ENCODE data around the gene NEB. TPM values are rescaled to one million over a fixed set of nuclear protein-coding genes. Genes with fewer than 3 reads are reported as not detected.

The NEB gene
- total RNA-seq, 1 donor from 2014 or later: under 0.01 TPM

DNA sequence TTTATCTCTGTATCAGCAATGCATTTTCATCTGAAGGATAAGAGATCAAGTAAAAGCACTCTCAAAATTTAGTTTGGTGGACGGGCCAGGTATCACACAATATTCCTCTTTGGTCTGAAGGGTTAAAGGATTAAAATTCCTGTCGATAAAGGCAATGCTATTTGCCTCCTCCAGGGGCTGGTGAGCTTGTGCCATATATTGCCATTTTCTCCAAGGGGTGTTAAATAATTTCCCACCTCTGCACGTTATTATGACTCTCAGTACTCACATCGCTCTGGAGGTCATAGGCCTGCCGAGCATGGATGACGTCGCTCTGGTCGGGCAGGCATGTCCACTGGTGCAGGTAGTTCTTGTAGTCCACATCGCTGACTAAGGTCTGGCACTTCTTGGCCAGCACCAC, 94.2 kb downstream of the NEB start:
- H3K4me3 ChIP-seq (ENCODE audit: low read depth, low read length): no peak overlapping the region
- TF ChIP-seq, protein P1, sequence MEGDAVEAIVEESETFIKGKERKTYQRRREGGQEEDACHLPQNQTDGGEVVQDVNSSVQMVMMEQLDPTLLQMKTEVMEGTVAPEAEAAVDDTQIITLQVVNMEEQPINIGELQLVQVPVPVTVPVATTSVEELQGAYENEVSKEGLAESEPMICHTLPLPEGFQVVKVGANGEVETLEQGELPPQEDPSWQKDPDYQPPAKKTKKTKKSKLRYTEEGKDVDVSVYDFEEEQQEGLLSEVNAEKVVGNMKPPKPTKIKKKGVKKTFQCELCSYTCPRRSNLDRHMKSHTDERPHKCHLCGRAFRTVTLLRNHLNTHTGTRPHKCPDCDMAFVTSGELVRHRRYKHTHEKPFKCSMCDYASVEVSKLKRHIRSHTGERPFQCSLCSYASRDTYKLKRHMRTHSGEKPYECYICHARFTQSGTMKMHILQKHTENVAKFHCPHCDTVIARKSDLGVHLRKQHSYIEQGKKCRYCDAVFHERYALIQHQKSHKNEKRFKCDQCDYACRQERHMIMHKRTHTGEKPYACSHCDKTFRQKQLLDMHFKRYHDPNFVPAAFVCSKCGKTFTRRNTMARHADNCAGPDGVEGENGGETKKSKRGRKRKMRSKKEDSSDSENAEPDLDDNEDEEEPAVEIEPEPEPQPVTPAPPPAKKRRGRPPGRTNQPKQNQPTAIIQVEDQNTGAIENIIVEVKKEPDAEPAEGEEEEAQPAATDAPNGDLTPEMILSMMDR (conservative IDR thresholded peaks at IDR 0.05; ENCODE audit: low read depth, low read length): peak; percentile 16
- DNase-seq (ENCODE audit: low read depth): no peak

DNA sequence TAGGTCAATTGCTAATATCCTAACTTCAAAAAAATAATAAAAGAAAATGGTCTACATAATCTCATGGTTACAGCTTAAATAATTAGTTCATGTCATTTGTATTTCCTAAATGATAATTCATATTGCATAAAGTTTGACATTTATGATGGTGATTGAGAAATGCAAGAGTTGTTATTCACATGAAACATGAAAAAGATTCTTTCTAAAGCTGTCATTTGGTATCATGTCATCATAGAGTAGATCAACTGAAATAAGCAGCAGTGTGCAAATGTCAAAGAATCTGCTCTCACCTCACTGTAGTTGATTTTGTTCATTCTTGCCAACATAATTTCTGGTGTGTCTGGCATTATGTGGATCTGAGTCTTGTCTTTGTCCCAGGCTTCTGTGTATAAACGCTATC, 95.3 kb downstream of the NEB start:
- TF ChIP-seq, protein P1 (conservative IDR thresholded peaks at IDR 0.05; ENCODE audit: low read depth, low read length): no peak
- DNase-seq (ENCODE audit: low read depth): no peak
- no peak overlapping the region for H3K4me3 ChIP-seq (ENCODE audit: low read depth, low read length)

DNA sequence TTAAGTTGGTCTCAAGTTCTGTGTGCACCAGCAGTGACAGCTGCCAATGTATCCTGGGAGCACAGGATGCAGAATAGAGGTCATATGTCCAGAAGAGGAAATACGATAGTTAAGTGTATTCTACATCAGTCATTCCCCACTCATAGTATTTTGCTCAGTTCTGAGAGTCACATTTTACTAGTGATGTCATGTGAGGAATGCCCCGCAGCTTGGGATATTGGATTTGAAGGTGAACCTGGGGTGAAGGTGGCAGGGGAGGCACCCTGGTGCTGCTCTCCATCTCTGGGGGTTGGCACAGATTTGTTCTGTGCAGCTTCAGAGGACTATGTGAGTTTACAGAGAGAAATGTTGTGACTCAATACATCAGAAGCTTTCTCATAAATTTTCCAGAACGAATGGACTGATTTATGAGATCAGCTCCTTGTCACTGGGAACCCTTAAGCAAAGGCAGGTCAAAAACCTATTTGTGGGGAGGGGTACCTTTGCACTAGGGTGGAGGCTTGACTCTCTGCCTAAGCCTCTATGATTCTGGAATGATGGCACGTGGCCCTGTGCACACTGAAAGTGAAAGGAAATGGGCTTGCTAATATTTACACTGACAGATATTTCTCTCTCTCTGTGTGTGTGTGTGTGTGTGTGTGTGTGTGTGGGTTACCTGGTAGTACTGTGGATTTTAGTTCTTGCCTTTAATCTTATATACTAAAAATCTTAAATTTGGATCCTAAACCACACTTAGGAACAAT, 95.9 kb downstream of the NEB start:
- H3K4me3 ChIP-seq (ENCODE audit: low read depth, low read length): peak overlapping the region; percentile 27
- TF ChIP-seq, protein P1 (conservative IDR thresholded peaks at IDR 0.05; ENCODE audit: low read depth, low read length): no peak
- DNase-seq (ENCODE audit: low read depth): no peak

DNA sequence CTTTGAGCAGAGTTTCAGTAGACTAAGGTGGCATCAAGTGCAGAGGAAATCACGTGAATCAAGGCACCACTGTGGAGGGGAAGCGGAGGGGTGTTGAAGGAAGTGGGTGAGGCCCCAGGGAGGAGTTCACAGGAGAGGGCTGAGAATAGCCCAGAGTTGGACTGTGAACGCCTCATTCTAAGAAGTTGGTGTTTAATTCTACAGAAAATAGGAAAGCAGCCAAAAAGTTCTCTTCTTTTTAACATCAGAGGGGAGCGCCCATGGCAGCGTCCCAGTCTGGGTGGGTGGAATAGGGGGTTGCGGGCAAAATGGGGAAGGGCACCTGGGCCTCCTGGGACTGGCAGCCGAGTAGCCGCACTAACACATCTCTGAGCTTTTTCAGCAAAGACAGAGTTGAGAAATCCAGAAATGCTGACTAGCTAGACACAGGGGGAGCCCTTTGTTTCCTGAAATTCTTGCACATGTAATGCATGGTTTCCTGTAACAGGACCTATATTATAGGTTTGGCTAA, 97.0 kb downstream of the NEB start:
- H3K4me3 ChIP-seq (ENCODE audit: low read depth, low read length): no peak overlapping the region
- TF ChIP-seq, protein P1 (conservative IDR thresholded peaks at IDR 0.05; ENCODE audit: low read depth, low read length): no peak
- DNase-seq (ENCODE audit: low read depth): no peak

DNA sequence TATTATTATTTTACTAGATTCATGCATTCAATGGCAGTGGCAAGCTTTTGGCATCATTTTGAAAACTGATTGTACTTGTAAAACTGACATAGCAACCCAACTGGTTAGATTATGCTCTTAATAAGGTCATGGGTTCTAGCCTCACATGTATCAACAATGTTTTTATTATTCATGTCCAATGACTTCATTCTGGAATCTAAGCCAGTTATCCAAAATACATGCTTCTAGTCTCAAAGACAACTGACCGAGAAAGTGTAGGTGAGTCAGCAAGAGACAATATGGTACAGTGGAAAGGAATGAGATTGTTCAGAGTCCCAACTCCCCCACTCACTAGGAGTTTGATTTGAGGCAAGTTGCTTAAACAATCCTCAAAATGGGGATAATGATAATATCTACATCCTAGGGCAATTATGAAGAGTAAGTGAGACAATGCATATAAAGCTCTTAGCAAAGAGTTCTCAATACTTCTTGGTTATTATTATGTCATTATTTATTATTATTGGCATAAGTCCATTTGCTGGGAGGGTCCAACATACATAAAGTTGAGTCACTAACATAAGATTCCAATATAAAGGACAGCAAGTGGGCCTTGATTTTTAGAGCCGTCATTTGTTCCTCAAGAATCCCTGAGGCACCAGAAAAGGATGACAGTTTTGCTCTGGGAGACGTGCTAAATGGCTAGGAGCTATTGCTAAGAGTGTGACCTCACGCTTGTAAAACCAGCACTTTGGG, 99.4 kb downstream of the NEB start:
- TF ChIP-seq, protein P1 (conservative IDR thresholded peaks at IDR 0.05; ENCODE audit: low read depth, low read length): no peak

DNA sequence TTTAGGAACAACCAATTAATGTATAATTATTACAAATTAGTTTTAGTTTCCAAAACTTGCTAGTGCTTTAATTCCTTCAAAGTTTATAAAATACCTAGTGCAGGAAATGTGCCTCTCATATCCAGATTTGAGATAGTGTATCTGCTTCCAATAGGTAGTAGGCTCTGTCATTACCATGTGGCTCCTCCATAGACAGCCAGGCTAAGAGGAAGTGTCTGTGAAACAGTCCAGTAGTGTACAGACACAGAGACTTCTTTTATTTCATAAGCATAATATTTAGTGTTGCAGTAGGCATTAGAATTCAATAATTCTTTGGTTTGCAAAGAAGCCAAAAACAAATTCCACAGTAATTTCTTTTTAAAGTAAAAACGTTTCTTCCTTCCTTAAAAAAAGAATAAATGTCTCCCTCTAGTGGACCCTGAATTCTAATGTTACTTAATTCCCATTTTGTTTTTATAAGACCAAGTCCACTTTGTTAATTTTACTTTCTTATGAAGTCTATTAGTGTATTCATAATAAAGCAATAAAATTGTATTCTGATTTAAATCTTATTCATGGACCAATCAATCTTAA, 101.2 kb downstream of the NEB start:
- TF ChIP-seq, protein P1 (conservative IDR thresholded peaks at IDR 0.05; ENCODE audit: low read depth, low read length): peak; percentile 37
- DNase-seq (ENCODE audit: low read depth): no peak
- H3K4me3 ChIP-seq (ENCODE audit: low read depth, low read length): no peak overlapping the region

More for the DNA sequence above, 99.4 kb downstream of the NEB start:
- no peak overlapping the region for H3K4me3 ChIP-seq (ENCODE audit: low read depth, low read length)
- DNase-seq (ENCODE audit: low read depth): no peak
